ENCODE results near the gene THSD1.

DNA sequence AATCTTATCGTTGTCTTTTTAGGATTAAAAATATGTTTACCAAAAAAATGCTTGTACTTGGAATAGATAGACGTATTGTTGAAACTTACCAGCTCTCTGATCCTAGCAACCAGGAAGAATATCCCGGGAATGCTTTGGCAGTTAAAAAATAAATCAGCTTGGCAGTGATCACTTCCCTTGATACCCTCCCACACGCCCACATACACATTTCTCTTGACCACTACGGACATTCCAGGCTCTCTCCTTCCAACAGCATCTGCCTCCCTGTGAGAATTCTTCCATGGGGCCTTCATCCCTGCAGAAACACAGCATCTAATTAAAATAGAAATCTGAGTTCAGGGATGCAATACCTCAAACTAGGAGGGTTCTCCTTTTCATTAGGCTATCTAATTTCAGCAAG is 57.9 kb downstream of the THSD1 start:
- TF ChIP-seq POLR2AphosphoS5 (IDR thresholded peaks at IDR 0.05; ENCODE audit: borderline replicate concordance, low read depth, low read length) = no peak
- TF ChIP-seq EZH2 (IDR thresholded peaks at IDR 0.05) = no peak
